ENCODE measurements around the gene HOXA13. TPM values are rescaled to one million over a fixed set of nuclear protein-coding genes. Genes with fewer than 3 reads are reported as not detected.

Gene HOXA13
- total RNA-seq, 1 donor from 2014 or later: 0.18 TPM

DNA sequence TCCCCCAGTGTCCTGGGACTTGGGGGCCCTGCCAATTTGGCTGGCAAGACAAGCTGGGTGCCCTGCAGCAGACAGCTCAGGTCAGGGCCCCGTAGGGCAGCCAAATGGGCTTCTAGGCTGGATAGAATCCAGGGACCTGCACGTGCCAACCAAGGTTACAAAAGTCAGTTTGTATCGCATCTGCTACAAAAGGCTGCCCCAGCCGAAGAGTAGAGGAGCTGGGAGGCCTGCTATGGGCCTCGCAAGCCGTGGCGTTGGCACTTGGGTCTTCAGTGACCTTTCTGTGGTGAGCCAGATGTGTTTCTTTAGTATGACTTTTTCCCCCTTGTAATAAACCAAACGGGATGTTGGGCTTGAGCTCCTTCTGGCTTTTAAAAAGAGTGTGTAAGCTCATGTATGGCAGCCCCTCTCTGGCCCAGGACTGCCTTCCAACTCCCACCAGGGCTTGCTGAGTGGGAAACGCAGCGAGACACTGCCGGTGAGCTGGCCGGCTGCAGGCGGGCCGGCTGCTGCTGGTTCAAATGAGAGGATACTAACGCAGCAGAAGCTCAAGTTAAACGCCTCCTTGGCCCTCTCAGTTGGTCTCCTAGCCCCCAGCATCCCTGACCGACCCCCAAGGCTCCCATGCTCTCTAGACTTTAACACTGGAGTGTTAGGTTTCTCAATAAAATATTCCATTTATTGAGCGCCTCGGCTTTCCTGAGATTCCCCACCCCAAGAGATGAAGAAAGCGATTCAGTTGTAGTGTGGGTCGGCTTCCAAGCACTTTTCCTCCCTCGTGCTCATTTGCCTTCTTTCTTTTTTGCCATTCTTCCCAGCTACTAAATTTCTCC, 22.7 kb downstream of the HOXA13 start:
- intact Hi-C loops (cut with DNase I): no loop called here
- DNase-seq (ENCODE audit: low spot score) (peak; percentile 57), ATAC-seq (no peak)

DNA sequence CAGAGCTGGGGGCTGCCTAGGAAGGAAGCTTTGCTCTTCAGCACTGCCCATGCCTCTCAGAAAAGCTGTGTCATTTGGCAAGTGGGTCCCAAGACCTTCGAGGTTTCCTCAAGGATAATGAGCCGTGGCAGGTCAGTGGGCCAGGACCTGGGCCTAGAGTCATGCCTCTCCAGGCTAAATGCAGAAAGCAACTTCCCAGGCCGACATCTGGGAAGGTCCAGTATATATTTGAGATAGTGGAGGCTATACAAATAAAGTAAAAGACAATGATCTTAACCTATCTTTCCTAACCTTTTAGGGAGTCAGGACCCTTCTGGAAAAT, 23.4 kb downstream of the HOXA13 start:
- DNase-seq (ENCODE audit: low spot score): no peak
- ATAC-seq: no peak
- intact Hi-C loops (cut with DNase I): no loop called here

GRCh38 chr7:27175626-27176523, 24.0 kb downstream of the HOXA13 start:
- intact Hi-C loops (cut with DNase I): no loop called here
- DNase-seq (ENCODE audit: low spot score) (peak; percentile 64), ATAC-seq (no peak)

GRCh38 chr7:27174874-27175625, 24.8 kb downstream of the HOXA13 start:
- ATAC-seq: peak; percentile 2
- intact Hi-C loops (cut with DNase I): no loop called here
- DNase-seq (ENCODE audit: low spot score): peak; percentile 51

DNA sequence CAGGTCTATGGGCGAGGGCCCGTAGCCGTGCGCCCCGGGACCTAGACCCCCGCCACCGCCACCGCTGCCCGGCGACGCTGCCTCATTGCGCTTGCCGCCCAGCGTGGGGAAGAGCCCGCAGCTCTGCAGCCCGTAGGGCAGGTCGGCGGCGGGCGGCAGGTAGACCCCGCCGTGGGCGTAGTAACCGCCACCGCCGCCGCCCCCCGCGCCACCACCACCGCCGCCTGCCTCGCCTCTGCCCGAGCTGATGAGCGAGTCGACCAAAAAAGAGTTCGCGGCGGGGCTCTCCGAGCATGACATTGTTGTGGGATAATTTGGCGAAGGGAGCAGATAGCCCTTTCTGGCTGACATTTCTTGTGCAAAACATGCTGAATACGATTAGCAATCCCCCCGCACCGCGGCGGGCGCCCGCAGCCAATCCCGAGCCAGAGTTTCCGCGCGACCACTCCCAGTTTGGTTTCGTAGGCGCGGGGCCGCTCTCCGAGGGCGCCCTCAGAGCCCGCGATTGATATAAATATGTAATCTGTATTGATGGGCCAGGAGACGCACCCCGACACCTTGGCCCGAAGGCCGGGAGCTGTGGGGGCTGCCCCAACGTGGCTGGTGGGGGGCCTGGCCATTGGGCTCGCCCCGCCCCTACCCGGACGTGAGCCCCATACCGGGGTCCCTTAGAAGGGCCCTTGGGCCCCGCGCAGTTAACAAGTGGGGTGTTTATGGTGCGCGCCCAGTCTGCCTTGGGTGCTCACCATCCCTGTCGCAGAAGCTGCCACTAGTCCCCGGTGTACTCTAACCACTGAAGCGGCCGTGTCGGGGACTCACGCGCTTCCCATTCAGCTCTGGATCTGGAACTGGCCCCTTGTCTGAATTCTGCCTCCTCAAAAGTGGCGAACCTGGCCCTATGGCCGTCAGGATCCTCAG, 25.7 kb downstream of the HOXA13 start, which contains the start of gene HOXA10:
Gene HOXA10 (minus strand): TSS at position 365 of the 918 bp plus-strand sequence. CDS start 14 bp downstream, at position 351.
- intact Hi-C loops (cut with DNase I): no loop called here
- DNase-seq (ENCODE audit: low spot score): peak; percentile 83

GRCh38 chr7:27173511-27173955, 26.4 kb downstream of the HOXA13 start:
- DNase-seq (ENCODE audit: low spot score): peak; percentile 65
- no peak for ATAC-seq
- intact Hi-C loops (cut with DNase I): no loop called here

More for the DNA sequence above, 25.7 kb downstream of the HOXA13 start, which contains the start of gene HOXA10:
- peak; percentile 31 for ATAC-seq

- ATAC-seq (peak; percentile 78), DNase-seq (ENCODE audit: low spot score) (peak; percentile 91)
- intact Hi-C loops (cut with DNase I): no loop called here
Observed at GRCh38 chr7:27172823-27173510, 26.9 kb downstream of the HOXA13 start.

DNA sequence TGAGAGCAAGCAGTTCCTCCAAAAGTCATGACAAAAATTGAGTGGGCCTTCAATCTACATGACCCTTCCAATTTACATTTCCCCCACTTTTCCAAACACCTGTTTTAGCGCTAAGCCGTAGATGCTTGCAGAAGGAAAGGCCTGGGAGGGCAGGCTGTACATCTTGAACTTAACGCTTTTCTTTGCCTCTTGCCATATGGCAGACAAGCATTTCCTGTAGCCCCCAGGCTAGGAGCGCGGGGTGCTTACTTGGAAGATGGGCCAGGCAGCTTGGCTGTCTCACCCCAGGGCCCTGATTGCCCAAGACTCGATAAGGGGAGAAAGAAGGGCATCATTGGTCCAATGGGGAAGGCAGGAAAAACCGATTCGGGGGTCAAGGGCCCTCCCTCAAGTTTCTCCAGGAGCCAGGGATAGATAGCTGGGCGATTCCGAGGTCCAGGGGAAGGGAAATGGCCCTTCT, 27.5 kb downstream of the HOXA13 start:
- DNase-seq (ENCODE audit: low spot score) (peak; percentile 59), ATAC-seq (peak; percentile 0)
- intact Hi-C loops (cut with DNase I): no loop called here

DNA sequence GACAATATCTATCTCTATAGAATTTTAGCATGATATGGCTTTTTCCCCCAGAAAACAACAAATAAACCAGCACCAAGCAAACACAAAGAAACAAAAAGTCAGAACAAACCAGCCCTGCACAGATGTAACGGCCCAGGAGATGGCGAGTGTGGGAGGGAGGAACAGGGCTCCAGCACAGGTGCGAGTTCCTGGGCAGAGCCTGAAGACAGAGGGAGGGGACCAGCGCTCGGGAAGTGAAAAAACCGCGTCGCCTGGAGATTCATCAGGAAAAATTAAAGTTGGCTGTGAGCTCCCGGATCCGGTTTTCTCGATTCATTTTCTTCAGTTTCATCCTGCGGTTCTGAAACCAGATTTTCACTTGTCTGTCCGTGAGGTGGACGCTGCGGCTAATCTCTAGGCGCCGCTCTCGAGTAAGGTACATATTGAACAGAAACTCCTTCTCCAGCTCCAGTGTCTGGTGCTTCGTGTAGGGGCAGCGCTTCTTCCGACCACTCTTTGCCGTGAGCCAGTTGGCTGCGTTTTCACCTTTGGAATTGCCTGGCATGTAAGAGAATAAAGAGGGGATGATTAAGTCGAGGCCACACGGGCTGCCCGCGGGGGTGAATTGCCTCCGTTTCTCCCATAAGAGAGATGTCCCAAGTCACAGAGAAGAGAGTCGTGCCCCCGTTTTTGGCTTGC, 28.1 kb downstream of the HOXA13 start:
- no peak for ATAC-seq
- intact Hi-C loops (cut with DNase I): no loop called here
- DNase-seq (ENCODE audit: low spot score): peak; percentile 59

- ATAC-seq: no peak
- intact Hi-C loops (cut with DNase I): no loop called here
- DNase-seq (ENCODE audit: low spot score): peak; percentile 59
Observed at GRCh38 chr7:27171325-27171636, 28.6 kb downstream of the HOXA13 start.

GRCh38 chr7:27170426-27171324, 29.2 kb downstream of the HOXA13 start:
- ATAC-seq: no peak
- DNase-seq (ENCODE audit: low spot score): no peak
- intact Hi-C loops (cut with DNase I): no loop called here

GRCh38 chr7:27169658-27170425, 30.0 kb downstream of the HOXA13 start:
- DNase-seq (ENCODE audit: low spot score) (peak; percentile 63), ATAC-seq (no peak)
- intact Hi-C loops (cut with DNase I): no loop called here

- intact Hi-C loops (cut with DNase I): no loop called here
- ATAC-seq (peak; percentile 17), DNase-seq (ENCODE audit: low spot score) (peak; percentile 82)
Observed at GRCh38 chr7:27168265-27168947, 31.5 kb downstream of the HOXA13 start.

DNA sequence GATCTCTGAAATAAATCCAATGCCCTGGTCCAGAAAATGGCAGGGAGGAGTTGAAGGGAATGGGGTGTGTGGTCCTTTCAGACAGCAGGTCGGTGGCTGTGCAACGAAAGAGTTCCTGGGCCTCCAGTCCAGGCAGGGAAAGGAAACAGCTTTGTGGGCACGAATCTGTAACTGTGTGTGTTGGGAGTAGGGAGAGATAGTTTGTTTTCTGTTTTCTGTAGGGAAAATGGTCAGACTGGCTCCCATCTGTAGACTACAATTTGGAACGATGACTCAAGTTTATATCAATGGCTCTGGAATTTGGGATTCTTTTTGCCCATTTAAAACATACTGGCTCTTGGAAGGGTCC, 32.0 kb downstream of the HOXA13 start:
- ATAC-seq (no peak), DNase-seq (ENCODE audit: low spot score) (no peak)
- intact Hi-C loops (cut with DNase I): no loop called here
